OCI-LY3 (cell line): ENCODE results near the gene GDE1.

Experiments
- CTCF ChIP-seq: fragments of 200-600, 300-600 bp; sonication (generic); IDR thresholded peaks from 2 replicates; pipeline ENCODE4 v1.5.1; 2014; ENCODE audit warnings: antibody characterized with exemption, low read length, low read depth
- EZH2phosphoT487 ChIP-seq: fragments of 200-600 bp; shearing (Covaris generic); IDR thresholded peaks from 2 replicates; pipeline ENCODE4 v1.6.1; 2018; ENCODE audit warnings: antibody characterized with exemption, mixed run types, low read depth

- TF ChIP-seq CTCF = no peak
- no peak for TF ChIP-seq EZH2phosphoT487
Measured at GRCh38 chr16:19513377-19514053, 8.4 kb downstream of the GDE1 start.
